ENCODE data around the gene WFS1.

WFS1 gene

DNA sequence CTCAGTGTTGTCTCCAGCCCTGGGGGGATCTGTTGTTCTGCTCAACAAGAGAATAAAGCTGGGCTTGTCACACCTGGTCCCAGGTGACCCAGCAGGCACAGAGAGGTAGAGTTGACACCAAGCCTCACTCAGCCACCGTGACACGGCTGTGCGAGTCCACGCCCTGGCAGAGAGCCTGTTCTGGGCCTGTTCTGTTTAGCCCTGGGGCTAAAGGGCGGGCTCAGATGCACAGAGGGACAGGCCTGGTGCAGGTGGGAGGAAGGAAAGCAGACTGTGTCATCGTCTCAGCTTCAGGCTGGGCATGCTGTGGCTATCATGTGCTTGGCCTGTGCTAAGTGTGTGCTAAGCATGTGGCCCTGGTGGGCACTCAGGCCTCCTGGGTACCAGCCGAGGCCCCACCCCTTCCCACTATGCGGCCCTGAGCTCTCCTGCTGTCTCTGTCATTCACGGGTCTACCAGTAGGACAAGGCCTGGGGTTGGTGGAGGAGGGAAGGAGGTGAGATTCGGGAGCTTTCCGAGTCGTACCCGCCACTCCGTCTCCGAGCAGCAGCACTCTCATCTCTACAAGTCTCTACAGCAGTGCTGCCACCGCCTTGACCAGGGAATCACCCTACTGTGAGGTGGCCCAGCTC lies 10.8 kb downstream of the WFS1 start:
- DNase-seq (ENCODE audit: low read depth): no peak

DNA sequence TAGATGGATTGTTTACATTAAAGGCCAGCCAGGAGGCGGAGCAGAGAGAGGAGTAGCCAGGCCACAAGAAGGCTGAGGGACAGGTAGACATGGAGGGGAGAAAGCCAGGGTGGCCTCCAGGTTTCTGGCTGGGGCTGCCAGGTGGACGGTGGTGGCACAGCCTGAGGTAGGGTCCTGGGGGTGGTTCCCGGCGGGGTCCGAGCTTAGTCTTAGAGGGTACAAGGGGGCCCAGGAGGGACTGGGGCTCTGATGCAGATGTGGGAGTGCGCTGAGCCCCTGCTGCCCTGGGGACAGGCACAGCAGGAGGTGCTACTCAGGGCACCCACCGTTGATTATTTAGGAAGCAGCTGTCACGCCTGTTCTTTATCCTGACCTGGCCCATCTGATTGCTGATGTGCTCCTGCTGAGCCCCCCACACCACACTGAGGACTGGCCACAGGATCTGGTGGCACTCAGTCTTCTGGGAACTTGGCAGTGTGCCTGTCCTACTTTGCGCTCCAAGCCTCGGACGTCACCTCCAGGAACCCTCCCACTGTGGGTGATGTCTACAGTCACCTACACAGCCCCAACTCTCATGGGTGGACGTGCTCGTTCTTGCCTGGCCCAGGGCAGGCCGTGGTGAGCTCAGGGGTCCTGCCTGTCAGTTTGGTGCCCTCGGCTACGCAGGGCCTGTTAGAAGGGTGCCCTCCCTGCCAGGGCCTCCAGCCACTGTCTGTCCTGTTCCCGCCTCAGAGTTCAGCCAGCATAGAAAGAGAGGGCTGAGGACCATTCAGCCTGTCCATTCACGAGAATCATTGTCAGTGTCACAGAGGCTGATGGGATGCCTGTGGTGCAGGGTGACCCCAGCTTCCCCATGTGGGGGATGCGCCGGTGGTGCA lies 12.0 kb downstream of the WFS1 start:
- DNase-seq (ENCODE audit: low read depth): no peak

GRCh38 chr4:6282314-6282771 lies 12.7 kb downstream of the WFS1 start:
- no peak for DNase-seq (ENCODE audit: low read depth)

DNA sequence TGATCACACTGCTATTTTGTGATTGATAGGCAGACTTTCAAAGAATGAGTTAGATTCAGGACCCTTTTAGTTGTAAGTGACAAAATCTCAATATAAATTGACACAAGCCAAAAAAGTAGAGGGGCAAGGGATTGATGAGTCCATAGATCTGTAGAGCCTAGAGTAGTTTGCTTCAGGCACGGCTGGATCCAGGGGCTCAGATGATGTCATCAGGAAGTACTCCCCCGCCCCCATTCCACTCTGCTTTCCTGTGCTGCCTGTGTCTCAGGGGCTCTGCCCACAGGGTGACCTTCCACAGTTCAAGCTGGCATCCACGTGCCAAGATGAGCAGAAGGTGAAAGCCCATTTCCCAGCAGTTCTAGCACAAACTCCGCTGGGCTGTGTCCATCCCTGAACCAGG lies 13.6 kb downstream of the WFS1 start:
- DNase-seq (ENCODE audit: low read depth): no peak

- DNase-seq (ENCODE audit: low read depth): no peak
Observed at GRCh38 chr4:6287017-6287788, 17.6 kb downstream of the WFS1 start.

DNA sequence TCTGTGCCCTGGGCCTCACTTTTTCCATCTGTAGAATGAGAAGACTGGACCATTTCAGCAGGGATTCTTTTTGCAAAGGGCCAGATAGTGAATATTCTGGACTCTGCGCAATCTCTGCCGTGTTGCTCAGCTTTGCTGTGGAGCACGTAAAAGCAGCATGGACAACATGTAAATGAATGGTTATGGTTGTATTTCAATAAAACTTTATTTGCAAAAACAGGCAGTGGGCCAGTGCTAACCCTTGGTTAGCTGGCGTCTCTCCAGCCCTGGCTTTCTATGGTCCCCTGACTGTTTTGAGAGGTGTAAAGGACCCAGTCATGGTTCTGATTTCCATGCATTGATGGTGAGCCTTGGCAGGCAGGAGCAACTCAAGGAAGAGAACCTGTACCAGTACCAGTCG lies 18.7 kb downstream of the WFS1 start:
- DNase-seq (ENCODE audit: low read depth): no peak

GRCh38 chr4:6288871-6289270 lies 19.2 kb downstream of the WFS1 start:
- no peak for DNase-seq (ENCODE audit: low read depth)

- no peak for DNase-seq (ENCODE audit: low read depth)
Observed at GRCh38 chr4:6290256-6290655, 20.6 kb downstream of the WFS1 start.

DNA sequence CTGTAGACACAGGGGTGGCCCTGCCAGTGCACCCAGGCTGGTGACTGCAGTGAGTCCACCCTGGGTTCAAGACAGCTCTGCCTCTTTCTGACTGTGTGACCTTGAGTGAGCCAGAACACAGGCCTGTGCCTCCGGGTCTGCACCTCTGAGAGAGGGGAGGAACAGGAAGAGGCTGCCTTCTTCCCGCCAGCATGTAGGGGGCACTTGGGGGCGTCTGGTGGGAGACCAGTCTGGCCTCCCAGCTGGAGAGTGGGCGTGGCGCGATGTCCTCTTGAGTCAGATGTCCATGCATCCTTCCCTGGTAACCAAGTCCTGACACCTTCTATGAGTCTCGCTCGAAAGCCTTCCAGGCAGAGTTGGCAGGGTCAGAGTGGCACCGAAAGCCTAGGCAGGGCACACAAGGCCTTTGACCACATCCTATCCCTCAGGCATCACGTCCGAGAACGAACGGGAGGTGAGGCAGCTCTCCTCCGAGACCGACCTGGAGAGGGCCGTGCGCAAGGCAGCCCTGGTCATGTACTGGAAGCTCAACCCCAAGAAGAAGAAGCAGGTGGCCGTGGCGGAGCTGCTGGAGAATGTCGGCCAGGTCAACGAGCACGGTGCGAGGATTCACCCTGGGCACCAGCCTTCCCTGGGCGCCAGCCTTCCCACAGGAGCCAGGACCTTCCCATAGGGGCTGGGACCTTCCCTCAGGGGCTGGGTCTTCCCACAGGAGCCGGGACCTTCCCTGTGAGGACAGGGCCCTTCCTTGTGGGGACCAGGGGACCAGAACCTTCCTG lies 21.3 kb downstream of the WFS1 start:
- DNase-seq (ENCODE audit: low read depth): no peak

DNA sequence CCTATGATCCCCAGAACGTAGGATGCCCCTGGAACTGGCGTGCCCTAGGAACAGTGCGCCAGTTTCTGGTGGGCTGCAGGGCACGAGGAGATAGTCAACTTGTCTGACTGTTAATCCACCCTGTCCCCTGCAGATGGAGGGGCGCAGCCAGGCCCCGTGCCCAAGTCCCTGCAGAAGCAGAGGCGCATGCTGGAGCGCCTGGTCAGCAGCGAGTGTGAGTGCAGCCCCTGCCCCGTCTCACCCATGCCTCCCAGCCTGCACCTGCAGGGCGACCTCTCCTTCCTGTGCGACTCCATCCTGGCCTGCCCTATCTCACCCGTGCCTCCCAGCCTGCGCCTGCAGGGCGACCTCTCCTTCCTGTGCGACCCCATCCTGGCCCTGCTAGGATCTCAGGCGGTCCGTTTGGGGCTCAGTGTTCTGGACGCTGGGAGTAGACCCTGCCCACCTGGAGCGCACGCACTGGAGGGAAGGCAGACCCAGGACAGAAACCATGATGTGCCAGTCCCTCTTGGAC lies 22.2 kb downstream of the WFS1 start:
- no peak for DNase-seq (ENCODE audit: low read depth)

- DNase-seq (ENCODE audit: low read depth): no peak
Observed at GRCh38 chr4:6292376-6293096, 22.9 kb downstream of the WFS1 start.

DNA sequence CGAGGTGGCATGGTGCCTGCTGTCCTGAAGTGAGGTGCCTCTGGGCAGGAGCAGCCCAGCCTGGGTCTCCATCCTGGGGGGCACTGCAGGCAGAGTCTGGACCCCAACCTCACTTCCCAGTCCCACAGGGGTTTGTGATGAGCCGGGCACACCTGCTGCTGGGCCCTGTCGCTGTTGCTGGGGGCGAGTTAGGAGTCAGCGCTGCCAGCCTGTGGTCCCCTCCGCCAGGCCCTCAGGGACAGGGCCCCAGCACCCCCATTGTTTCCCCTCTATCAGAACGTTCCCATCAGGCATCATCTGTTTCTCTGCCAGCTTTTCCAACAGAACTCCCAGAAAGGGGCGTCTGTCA lies 23.4 kb downstream of the WFS1 start:
- DNase-seq (ENCODE audit: low read depth): no peak

GRCh38 chr4:6293661-6294060 lies 24.0 kb downstream of the WFS1 start:
- no peak for DNase-seq (ENCODE audit: low read depth)

DNA sequence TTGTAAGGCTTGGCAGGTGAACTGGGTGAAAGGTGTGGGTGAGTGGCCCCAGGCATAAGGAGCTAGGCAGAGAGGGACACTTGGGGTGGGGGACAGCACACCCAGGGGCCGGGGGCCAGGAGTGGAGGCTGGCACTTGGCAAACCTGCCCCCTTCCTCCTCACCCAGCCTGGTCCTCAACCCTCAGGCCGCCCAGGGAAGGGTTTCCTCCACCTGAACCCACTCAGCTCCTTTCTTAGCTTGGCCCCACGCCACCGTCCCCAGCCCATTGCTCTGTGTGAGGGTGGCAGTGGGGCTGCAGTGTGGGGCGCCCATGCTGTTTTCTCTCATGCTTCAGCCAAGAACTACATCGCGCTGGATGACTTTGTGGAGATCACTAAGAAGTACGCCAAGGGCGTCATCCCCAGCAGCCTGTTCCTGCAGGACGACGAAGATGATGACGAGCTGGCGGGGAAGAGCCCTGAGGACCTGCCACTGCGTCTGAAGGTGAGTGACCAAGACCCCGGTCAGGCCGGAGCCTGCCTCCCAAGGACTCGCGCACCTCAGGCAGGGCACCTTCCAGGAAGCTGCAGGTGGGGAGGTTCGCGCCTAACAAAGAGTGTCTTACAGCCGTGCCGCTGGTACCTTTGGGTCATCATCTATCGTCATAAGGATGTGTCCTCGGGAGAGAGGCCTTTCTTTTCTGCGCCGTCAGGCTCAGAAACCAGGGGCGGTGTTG lies 25.2 kb downstream of the WFS1 start:
- DNase-seq (ENCODE audit: low read depth): no peak

DNA sequence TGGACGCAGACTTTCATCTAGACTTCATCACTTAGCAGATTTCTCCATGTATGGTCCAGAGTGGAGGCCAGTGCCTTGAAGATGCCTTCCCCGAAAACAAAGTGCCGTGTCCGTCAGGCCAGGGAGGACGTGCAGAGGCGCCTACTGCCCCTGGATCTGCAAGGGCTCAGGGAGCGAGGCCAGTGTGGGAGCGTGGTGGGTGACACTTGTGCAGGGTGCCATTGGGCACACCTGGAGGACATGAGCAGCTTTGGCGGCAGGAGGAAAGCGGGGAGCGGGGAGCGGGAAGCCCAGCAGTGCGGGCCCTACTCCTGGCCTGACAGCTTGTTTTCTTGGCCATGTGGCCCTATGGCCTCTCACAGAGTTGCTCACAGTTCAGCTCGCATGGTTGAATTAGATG lies 25.8 kb downstream of the WFS1 start:
- DNase-seq (ENCODE audit: low read depth): no peak

- DNase-seq (ENCODE audit: low read depth): no peak
Observed at GRCh38 chr4:6296026-6296425, 26.4 kb downstream of the WFS1 start.

DNA sequence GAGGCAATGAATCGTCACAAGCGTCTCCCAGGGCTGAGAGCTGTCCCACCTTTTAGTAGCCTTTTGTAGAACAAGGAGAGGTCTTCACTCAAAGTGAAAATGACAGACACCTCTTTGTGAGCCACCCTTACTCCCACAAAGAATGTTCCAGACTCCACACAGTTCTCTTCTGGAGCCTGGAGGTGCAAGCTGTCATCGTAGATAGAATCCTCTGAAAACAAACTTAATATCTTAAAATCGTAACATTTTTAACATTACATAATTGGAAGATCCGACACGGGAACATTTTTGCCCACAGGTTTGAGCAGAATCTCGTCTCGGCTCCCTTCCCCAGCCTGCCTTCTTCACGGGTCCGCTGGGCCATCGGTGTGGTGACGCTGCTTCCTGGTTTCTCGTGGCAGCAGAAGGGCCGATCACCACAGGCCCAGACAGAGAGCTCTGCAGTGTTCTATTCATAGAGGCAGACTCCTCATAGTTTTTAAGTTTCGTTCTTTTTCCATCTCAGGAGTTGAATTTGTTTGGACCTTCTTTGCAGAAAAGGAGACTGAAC lies 27.7 kb downstream of the WFS1 start:
- no peak for DNase-seq (ENCODE audit: low read depth)

DNA sequence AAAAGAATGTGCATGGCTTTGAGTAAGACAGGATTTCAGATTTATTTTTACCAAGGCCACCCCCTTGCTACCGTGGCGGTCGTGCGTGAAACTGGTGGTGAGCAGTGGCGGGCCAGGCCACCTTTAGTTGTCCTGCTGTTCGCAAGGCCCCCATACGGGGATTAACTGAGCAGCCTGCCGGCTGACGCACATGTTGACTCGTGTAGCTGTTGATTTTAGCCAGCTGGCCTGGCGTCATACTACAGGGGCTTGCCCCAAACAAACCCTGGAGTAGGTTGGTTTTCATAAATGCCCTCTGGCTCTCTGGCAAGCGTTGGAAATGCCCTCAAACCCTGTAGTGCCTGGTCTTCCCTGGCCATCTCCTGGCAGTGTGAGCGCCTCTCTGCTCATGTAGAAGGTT lies 28.4 kb downstream of the WFS1 start:
- no peak for DNase-seq (ENCODE audit: low read depth)

- no peak for DNase-seq (ENCODE audit: low read depth)
Observed at GRCh38 chr4:6298852-6299251, 29.2 kb downstream of the WFS1 start.

DNA sequence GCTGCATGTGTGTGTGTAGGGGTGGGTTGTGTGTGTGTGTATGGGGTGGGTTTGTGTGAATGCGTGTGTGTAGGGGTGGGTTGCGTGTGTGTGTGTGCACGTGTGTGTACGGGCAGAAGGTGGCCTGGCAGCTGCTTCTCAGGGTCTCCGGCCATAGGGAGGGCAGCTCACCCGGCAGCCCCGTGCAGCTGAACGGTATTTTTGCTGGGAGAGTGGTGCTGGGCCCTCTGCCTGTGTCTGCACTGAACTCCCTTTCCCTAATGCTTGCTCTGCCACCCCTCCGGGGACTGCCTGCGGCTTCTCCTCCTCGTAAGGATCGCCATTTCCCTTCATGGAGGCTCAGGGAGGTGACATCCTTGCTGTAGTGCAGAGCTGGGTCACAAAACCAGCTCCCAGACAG lies 30.2 kb downstream of the WFS1 start:
- no peak for DNase-seq (ENCODE audit: low read depth)
